Measurements from ENCODE around the gene PDLIM4. TPM values are rescaled to one million over a fixed set of nuclear protein-coding genes. Genes with fewer than 3 reads are reported as not detected.

Gene PDLIM4
- total RNA-seq, 2 experiments from 2014 or later: not detected

DNA sequence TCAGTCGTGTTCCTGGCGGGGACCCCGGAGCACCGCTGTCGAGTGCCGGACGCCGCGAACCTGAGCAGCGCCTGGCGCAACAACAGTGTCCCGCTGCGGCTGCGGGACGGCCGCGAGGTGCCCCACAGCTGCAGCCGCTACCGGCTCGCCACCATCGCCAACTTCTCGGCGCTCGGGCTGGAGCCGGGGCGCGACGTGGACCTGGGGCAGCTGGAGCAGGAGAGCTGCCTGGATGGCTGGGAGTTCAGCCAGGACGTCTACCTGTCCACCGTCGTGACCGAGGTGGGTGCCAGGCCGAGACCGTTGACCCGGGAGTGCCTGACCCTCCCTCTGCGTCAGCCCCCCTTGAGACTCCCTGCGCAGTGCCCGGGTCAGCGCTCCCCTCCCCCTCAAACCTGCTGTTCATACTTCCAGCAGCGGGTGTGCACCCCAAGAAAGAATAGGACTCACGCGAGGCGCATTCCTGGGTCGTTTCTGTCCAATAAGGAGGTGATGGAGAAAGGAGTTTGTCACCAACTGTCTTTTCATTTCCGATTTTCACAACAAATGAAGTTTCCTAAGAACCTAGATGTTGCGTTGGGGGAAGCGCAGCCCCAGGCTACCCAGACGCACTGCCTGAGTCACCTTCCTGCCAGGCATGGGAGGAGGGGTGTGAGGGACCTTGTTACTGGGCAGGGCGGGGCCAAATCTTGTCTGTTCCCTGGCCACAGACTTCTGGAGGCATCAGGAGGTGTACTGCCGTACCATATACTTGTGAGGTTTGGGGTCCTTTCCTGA lies 37.4 kb downstream of the PDLIM4 start:
- peak overlapping the region; percentile 87 for H3K4me3 Mint-ChIP-seq
- no peaks in the 10 kb centered on the region for H3K9me3 Mint-ChIP-seq
- H3K4me1 Mint-ChIP-seq: peaks cover 31% of the 10 kb centered on the region
- ChIA-PET CTCF (interaction anchor here (1.4 to 1.5 kb wide), 3 partner anchors 8 to 29 kb away, joined by 4 to 5 read pairs (median 4); no protein-coding TSS in a partner anchor), POLR2A (interaction anchor here (0.8 to 1.2 kb wide), 2 partner anchors 9 to 74 kb away, joined by 3 read pairs; partner anchors contain the start of gene SLC22A5)
- H3K36me3 Mint-ChIP-seq (ENCODE audit: low read depth): no peaks in the 10 kb centered on the region
- peaks cover 5% of the 10 kb centered on the region for H3K27me3 Mint-ChIP-seq
- DNase-seq: peak; percentile 76
- peak overlapping the region; percentile 67 for H3K27ac Mint-ChIP-seq

DNA sequence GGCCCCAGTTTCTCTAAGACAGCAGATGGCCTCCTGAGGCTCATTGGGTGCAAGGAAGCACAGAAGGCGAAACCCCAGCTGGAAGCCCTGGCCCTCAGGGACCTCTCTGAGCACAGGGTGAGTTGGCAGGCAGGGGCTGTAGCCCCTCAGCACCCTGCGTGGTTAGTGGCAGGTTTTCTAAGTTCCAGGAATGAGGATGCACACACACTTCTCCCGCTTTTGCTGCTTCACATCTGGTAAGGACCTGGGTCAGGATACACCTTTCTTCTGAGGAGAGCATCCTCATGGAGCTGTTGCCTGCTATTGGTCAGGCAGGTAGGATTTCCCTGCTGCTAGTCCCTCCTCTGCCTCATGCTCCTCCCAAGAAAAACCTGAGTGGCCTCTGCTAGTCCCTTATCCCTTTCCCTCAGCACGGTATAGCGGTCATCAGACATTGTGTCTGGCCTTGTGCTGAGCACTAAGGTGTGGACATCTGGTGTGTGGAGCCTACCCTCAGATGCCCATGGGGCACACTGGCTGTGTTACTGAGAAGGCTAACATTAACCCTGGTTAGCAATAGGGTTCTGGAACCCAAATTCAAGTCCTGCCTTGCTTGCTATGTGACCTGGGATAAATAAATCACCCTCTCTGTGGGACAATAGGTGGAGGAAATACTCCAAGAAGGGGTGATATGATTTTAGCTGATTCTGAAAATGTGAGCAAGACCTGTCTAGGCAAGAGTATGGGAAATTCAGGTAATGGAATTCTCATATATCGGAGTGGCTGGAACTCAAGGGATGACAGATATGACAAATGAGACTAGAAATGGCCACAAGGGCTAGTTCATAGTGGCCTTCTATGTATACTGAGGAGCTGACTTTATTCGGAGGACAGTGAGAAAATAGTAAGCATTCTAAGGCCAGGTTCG lies 38.3 kb downstream of the PDLIM4 start:
- Mint-ChIP-seq H3K27ac (peak overlapping the region; percentile 67), H3K4me3 (peak overlapping the region; percentile 87), H3K36me3 (ENCODE audit: low read depth) (no peaks in the 10 kb centered on the region), H3K9me3 (no peaks in the 10 kb centered on the region), H3K27me3 (peaks cover 3% of the 10 kb centered on the region), H3K4me1 (peaks cover 30% of the 10 kb centered on the region)
- ChIA-PET POLR2A (interaction anchor here (1.0 to 1.1 kb wide), 2 partner anchors 70 to 195 kb away, joined by 3 to 4 read pairs; partner anchors contain the start of gene IRF1), CTCF (no interaction called here)
- DNase-seq: no peak

DNA sequence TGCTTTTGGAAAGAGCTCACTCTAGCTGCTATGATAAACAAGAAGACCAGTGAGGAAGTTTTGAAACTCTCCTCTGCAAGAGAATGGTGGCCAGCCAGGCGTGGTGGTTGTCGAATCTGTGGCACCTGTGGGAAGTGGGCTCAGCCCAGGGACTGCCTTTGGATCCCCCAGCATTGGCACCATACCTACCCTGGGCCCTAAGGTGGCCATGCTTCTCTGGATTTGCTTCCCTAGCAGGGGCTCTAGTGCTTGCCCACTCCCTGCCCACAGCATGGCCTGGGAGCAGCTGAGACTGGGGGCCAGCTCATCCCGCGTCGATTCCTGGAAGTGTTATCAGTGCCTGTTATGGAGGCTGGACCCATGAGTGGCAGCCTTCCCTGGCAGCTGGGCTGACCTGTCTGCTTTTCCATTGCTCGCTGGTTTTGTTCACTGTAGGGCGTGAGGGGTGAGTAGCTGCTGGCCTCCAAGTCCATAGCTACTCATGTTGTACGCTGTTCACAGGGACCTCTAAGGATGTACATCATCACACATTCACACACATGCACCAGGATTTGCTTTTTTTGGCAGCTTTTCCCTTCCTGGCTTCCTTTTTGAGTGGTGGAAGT lies 39.0 kb downstream of the PDLIM4 start:
- no peak overlapping the region for H3K27ac Mint-ChIP-seq
- H3K36me3 Mint-ChIP-seq (ENCODE audit: low read depth): no peaks in the 10 kb centered on the region
- no peaks in the 10 kb centered on the region for H3K9me3 Mint-ChIP-seq
- no peak for DNase-seq
- H3K4me1 Mint-ChIP-seq: peaks cover 30% of the 10 kb centered on the region
- H3K4me3 Mint-ChIP-seq: no peak overlapping the region
- POLR2A ChIA-PET: interaction anchor here (1.0 to 1.1 kb wide), 2 partner anchors 69 to 194 kb away, joined by 3 to 4 read pairs; partner anchors contain the start of gene IRF1
- CTCF ChIA-PET: interaction anchor here (1.5 kb wide), 1 partner anchor 73 kb away, joined by 3 read pairs; the partner anchor contains the start of gene SLC22A5
- peaks cover 3% of the 10 kb centered on the region for H3K27me3 Mint-ChIP-seq

DNA sequence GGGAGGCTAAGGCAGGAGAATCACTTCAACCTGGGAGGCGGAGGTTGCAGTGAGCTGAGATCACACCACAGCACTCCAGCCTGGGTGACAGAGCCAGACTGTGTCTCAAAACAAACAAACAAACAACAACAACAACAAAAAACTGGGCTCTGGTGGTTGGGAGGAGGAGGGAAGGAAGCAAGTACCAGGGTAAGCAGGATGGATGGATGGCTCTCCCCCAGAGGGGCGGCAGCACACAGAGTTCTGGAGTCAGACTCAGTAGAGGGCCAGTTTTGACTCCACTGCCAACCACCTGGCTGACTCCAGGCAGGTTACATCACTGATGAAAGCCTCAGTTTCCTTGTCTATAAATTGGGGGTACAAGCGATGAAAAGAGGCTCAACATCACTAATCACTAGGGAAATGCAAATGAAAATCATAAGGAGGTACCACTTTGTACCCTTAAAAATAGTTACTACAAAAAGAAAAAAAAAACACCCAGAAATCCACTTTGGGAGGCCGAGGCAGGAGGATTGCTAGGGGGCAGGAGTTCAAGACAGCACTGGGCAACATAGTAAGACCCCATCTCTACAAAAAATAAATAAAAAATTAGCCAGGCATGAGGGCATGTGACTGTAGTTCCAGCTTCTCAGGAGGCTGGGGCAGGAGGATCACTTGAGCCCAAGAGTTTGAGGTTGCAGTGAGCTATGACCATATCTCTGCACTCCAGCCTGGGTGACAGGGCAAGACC lies 39.9 kb downstream of the PDLIM4 start:
- no peak overlapping the region for H3K27ac Mint-ChIP-seq
- no peak overlapping the region for H3K4me3 Mint-ChIP-seq
- ChIA-PET CTCF (interaction anchor here (1.5 kb wide), 1 partner anchor 72 kb away, joined by 3 read pairs; the partner anchor contains the start of gene SLC22A5), POLR2A (no interaction called here)
- no peaks in the 10 kb centered on the region for H3K36me3 Mint-ChIP-seq (ENCODE audit: low read depth)
- peaks cover 30% of the 10 kb centered on the region for H3K4me1 Mint-ChIP-seq
- DNase-seq: no peak
- H3K9me3 Mint-ChIP-seq: no peaks in the 10 kb centered on the region
- H3K27me3 Mint-ChIP-seq: peaks cover 3% of the 10 kb centered on the region

DNA sequence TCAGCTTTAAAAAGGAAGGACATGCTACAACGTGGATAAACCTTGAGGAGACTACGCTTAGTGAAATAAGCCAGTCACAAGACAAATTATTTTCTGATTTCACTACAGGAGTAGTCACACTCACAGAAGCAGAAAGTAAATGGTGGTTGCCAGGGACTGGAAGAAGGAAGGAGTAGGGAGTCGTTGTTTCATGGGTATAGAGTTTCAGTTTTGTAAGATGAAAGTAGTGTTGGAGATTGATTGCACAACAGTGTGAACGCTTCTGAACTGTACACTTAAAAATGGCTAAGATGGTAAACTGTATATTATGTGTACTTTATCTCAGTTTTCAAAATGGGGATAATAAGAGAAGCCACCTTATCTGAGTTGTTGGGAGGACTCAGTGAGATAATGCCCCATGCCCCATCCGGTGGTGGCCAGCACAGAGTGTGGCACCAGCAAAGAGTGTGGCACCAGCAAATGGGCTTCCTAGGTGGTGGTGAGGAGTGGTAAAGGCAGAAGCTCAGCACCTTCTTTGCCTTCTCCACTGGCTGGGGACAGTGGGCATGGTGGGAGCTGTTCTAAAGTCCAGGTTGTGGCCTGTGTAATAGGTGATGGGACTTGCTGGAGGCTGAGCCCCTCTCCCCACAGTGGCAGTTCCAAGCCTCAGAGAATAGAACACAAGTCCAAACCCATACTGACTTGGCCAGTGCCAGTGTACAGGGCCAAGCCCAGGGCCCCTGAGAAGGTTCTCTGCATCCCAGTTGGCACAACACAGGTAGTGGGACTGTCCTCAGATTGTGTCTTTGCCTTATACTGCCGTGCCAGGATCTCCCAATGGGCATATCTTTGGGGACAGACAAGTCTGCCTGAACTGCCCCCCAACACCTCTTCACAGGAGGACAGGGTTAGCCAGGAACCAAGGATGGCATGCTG lies 41.1 kb downstream of the PDLIM4 start:
- no peaks in the 10 kb centered on the region for H3K9me3 Mint-ChIP-seq
- peaks cover 25% of the 10 kb centered on the region for H3K4me1 Mint-ChIP-seq
- H3K36me3 Mint-ChIP-seq (ENCODE audit: low read depth): no peaks in the 10 kb centered on the region
- ChIA-PET POLR2A (no interaction called here), CTCF (no interaction called here)
- H3K27ac Mint-ChIP-seq: no peak overlapping the region
- DNase-seq: no peak
- H3K27me3 Mint-ChIP-seq: no peaks in the 10 kb centered on the region
- no peak overlapping the region for H3K4me3 Mint-ChIP-seq

DNA sequence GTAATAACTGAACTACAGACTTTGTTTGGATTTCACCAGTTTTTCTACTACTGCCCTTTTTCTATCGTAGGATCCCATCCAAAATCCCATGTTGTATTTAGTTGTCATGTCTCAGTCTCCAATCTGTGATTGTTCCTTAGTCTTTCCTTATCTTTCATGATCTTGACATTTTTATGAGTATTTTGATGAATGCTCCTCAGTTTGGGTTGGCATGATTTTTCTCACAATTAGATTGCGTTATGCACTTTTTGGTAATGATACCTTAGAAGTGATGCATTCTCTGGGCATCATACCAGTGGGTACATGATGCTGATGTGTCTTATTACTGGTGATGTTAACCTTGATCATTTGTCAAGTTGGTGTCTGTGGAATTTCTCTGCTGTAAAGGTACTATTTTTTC lies 42.4 kb downstream of the PDLIM4 start:
- H3K27me3 Mint-ChIP-seq: no peaks in the 10 kb centered on the region
- no peak overlapping the region for H3K4me3 Mint-ChIP-seq
- no peaks in the 10 kb centered on the region for H3K9me3 Mint-ChIP-seq
- no peaks in the 10 kb centered on the region for H3K36me3 Mint-ChIP-seq (ENCODE audit: low read depth)
- ChIA-PET POLR2A (no interaction called here), CTCF (no interaction called here)
- H3K4me1 Mint-ChIP-seq: peaks cover 20% of the 10 kb centered on the region
- no peak overlapping the region for H3K27ac Mint-ChIP-seq
- DNase-seq: no peak

DNA sequence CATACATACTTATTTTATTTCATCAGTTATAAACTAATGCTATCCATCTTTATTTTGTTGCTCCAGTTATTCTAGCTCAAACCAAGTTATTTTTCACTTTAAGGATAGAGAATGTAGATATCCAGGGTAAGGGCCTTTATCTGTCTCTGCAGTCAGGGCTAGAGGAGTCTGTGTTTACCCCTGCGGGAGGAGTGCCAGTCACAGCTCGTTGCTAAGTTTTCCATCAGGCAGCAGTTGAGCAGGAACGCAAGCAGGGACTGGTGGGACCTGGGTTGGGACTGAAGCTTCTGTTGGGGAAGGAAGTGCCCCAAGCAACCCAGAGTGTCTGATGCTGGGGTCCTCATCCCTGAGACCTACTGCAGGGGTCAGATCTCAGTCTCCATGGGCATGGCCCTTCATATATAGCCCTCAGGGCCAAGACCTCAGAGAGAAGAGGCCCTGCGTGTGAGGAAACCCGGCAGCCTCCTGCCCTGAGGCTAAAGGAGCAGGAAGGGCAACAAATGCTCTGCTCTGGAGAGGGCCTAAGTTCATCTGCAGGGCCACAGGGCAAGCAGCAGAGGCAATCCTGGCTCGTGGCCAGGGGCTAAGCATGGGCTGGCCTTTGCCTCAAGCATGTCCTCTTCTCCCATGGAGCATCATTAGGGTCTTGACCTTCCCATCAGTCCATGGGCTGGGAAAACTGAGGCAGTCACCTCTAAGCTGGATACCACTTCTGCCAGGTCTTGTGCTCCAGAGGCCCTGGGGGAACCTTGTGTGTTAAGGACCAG lies 43.3 kb downstream of the PDLIM4 start:
- Mint-ChIP-seq H3K27ac (no peak overlapping the region), H3K4me1 (peaks cover 12% of the 10 kb centered on the region), H3K4me3 (no peak overlapping the region), H3K36me3 (ENCODE audit: low read depth) (no peaks in the 10 kb centered on the region), H3K27me3 (peaks cover 2% of the 10 kb centered on the region), H3K9me3 (no peaks in the 10 kb centered on the region)
- ChIA-PET POLR2A (no interaction called here), CTCF (no interaction called here)
- DNase-seq: no peak

DNA sequence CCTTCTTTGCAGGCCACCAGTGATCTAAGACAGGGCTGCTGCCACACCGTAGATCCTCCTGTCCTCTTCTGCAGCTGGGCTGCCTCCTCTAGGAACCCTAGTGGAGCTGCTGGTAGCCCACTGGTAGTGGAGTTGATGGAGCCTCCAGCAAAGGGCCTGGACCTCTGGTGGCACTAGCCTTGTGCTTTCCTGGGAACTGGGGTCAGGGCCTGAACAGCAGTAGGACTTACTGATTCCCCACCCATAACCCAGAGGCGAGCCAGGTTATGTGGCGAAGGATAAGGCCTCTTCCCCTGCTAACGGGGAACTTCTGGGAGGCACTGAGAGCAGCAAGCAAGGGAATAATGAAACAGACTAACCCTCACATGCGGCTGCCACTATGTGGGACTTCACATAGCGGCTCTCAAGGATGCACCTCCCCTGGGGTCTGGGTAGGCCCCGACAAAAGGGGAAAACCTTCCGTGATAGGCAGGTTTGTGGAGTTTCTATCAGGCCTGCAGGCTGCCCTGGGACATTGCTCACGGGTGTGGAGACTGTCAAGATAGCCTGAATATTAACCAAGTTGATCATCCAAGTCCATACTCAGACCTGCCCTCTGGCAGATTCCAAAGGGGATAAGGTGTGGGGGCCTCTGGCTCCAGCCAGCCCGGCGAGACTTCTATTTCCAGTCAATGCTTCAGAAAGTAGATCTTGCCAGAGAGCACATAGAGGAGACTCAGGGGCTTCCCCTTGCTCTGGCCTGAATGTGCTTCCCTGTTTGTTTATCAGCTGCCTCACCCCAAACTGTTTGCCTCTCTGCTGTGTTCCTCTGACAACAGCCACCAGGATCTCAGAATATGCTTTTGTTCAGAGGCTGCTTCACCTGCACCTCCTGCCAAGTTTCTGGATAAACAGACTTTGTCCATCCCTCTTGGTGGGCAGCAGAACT lies 44.1 kb downstream of the PDLIM4 start:
- Mint-ChIP-seq H3K27ac (no peak overlapping the region), H3K36me3 (ENCODE audit: low read depth) (no peaks in the 10 kb centered on the region), H3K4me1 (peaks cover 7% of the 10 kb centered on the region), H3K27me3 (peaks cover 2% of the 10 kb centered on the region), H3K9me3 (no peaks in the 10 kb centered on the region), H3K4me3 (no peak overlapping the region)
- DNase-seq: no peak
- CTCF ChIA-PET: no interaction called here
- POLR2A ChIA-PET: no interaction called here

DNA sequence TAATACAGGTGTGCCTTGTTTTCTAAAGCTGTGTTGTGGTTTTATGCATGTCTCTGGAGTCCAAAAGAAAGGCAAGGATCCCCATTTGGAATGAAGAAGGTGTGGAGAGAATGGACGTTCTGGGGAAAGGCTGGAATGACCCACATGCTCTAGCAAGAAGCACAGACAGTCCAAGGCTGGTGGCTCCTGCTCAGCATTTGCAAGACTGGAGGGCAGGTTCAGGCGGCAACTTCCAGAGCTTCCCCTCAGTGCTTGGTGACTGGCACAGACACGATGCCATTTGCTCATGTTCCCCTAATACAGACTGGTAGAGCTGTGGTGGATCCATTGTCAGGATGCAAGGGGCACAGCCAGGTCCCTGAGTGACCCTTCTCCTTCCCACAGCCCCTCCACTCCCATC lies 44.9 kb downstream of the PDLIM4 start:
- CTCF ChIA-PET: interaction anchor here (1.0 kb wide), 1 partner anchor 8 kb away, joined by 4 read pairs; the partner anchor contains the start of gene SLC22A4
- DNase-seq: peak; percentile 3
- H3K4me1 Mint-ChIP-seq: peaks cover 5% of the 10 kb centered on the region
- H3K27me3 Mint-ChIP-seq: peaks cover 2% of the 10 kb centered on the region
- H3K36me3 Mint-ChIP-seq (ENCODE audit: low read depth): no peaks in the 10 kb centered on the region
- H3K4me3 Mint-ChIP-seq: no peak overlapping the region
- no peak overlapping the region for H3K27ac Mint-ChIP-seq
- POLR2A ChIA-PET: no interaction called here
- no peaks in the 10 kb centered on the region for H3K9me3 Mint-ChIP-seq

DNA sequence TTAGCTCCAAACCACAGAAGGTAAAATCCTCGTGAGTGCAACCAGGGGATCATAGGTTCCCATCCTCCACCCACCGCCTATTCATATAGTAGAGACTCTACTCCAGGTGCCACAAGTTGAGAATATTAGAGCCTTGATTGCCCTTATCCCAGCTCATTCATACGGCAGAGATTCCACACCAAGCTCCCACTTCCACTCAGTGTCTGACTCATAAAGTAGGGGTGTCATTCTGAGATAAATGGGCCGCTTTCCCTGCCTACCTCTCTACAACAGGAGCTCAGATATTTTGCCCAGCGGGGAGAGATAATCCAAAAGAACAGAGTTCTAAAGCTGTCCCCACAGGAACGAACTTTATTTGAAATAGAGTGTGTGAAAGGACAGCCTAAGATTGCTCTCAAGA lies 46.1 kb downstream of the PDLIM4 start:
- H3K4me1 Mint-ChIP-seq: no peaks in the 10 kb centered on the region
- no peak overlapping the region for H3K27ac Mint-ChIP-seq
- H3K27me3 Mint-ChIP-seq: peaks cover 2% of the 10 kb centered on the region
- no peak for DNase-seq
- ChIA-PET POLR2A (interaction anchor here (0.8 kb wide), 1 partner anchor 9 kb away, joined by 3 read pairs; the partner anchor contains the start of gene SLC22A4), CTCF (interaction anchor here (1.2 kb wide), 1 partner anchor 10 kb away, joined by 5 read pairs; the partner anchor contains the start of gene SLC22A4)
- H3K4me3 Mint-ChIP-seq: no peak overlapping the region
- no peaks in the 10 kb centered on the region for H3K9me3 Mint-ChIP-seq
- no peaks in the 10 kb centered on the region for H3K36me3 Mint-ChIP-seq (ENCODE audit: low read depth)
